ENCODE results near the gene PSMB11. TPM values are rescaled to one million over a fixed set of nuclear protein-coding genes. Genes with fewer than 3 reads are reported as not detected.
"Not testable (repeated sequence)": the region's sequence is repeated elsewhere in the genome, so short reads cannot be mapped to it uniquely, and the experiment has no call there.

Gene PSMB11
- total RNA-seq, 1 experiment from 2014 or later, result not detected

- DNase-seq (ENCODE audit: low spot score), result not testable (repeated sequence)
These were observed 28.3 kb upstream of the PSMB11 start for GRCh38 chr14:23013749-23014054.

GRCh38 chr14:23015618-23016017, 26.4 kb upstream of the PSMB11 start:
- DNase-seq (ENCODE audit: low spot score), result no peak

- DNase-seq (ENCODE audit: low spot score), result no peak
These were observed 24.9 kb upstream of the PSMB11 start for GRCh38 chr14:23017091-23017490.

- DNase-seq (ENCODE audit: low spot score), result no peak
These were observed 23.9 kb upstream of the PSMB11 start for GRCh38 chr14:23018107-23018506.

GRCh38 chr14:23020143-23021128, 21.6 kb upstream of the PSMB11 start:
- DNase-seq (ENCODE audit: low spot score), result no peak

GRCh38 chr14:23021434-23021833, 20.6 kb upstream of the PSMB11 start:
- DNase-seq (ENCODE audit: low spot score), result no peak

- DNase-seq (ENCODE audit: low spot score), result no peak
These were observed 20.0 kb upstream of the PSMB11 start for GRCh38 chr14:23021889-23022442.

- no peak for DNase-seq (ENCODE audit: low spot score)
These were observed 18.8 kb upstream of the PSMB11 start for GRCh38 chr14:23023022-23023794.

GRCh38 chr14:23023795-23024152, 18.2 kb upstream of the PSMB11 start:
- no peak for DNase-seq (ENCODE audit: low spot score)

- DNase-seq (ENCODE audit: low spot score), result no peak
These were observed 17.4 kb upstream of the PSMB11 start for GRCh38 chr14:23024612-23025075.

GRCh38 chr14:23025151-23025814, 16.7 kb upstream of the PSMB11 start:
- no peak for DNase-seq (ENCODE audit: low spot score)

GRCh38 chr14:23028799-23029198, 13.2 kb upstream of the PSMB11 start:
- DNase-seq (ENCODE audit: low spot score), result no peak

GRCh38 chr14:23030936-23031335, 11.1 kb upstream of the PSMB11 start:
- no peak for DNase-seq (ENCODE audit: low spot score)

- DNase-seq (ENCODE audit: low spot score), result no peak
These were observed 8.7 kb upstream of the PSMB11 start for GRCh38 chr14:23033251-23033727.

GRCh38 chr14:23033801-23034497, 8.1 kb upstream of the PSMB11 start:
- DNase-seq (ENCODE audit: low spot score), result no peak

GRCh38 chr14:23034498-23035302, 7.3 kb upstream of the PSMB11 start, which contains the start of gene PSMB5:
Gene PSMB5, minus strand, starts transcription at chr14:23034900. Its CDS starts 19 bp downstream, at chr14:23034881.
- peak; percentile 97 for DNase-seq (ENCODE audit: low spot score)

- no peak for DNase-seq (ENCODE audit: low spot score)
These were observed 6.5 kb upstream of the PSMB11 start for GRCh38 chr14:23035303-23036144.

- DNase-seq (ENCODE audit: low spot score), result no peak
These were observed 1.9 kb upstream of the PSMB11 start for GRCh38 chr14:23040100-23040499.

GRCh38 chr14:23041729-23042128, 283 bp upstream of the PSMB11 start:
- no peak for DNase-seq (ENCODE audit: low spot score)
